B cell (primary cell): ENCODE results near the gene SPART.

ENCODE experiments used
- CTCF ChIP-seq: fragments of 200-600 bp; IDR thresholded peaks from one replicate; pipeline ENCODE4 v1.8.0; 2022; ENCODE audit warnings: antibody characterized with exemption, mild to moderate bottlenecking
- EZH2 ChIP-seq: IDR thresholded peaks from 2 replicates; pipeline ENCODE4 v1.6.1; 2012; ENCODE audit warnings: borderline replicate concordance, low read depth, mild to moderate bottlenecking, moderate library complexity, low read length; ENCODE audit not compliant: insufficient read depth, poor library complexity, severe bottlenecking

- TF ChIP-seq CTCF (no peak), EZH2 (no peak)
Measured at GRCh38 chr13:36261011-36261410, 85.2 kb downstream of the SPART start.
